ENCODE measurements around the gene ITGB2.
"Not testable (repeated sequence)": the region's sequence is repeated elsewhere in the genome, so short reads cannot be mapped to it uniquely, and the experiment has no call there.

Gene ITGB2

GRCh38 chr21:44940116-44940631, 19.5 kb upstream of the ITGB2 start:
- DNase-seq: no peak

GRCh38 chr21:44939532-44940115, 18.9 kb upstream of the ITGB2 start, which contains the start of gene SLX9:
Gene SLX9 (plus strand): TSS chr21:44940029. CDS start chr21:44940058, 29 bp downstream.
- DNase-seq: peak; percentile 87

- peak; percentile 33 for DNase-seq
Observed at GRCh38 chr21:44938772-44939531, 18.3 kb upstream of the ITGB2 start.

- no peak for DNase-seq
Observed at GRCh38 chr21:44935533-44935927, 14.8 kb upstream of the ITGB2 start.

- DNase-seq: no peak
Observed at GRCh38 chr21:44934797-44935532, 14.3 kb upstream of the ITGB2 start.

- no peak for DNase-seq
Observed at GRCh38 chr21:44934276-44934675, 13.6 kb upstream of the ITGB2 start.

GRCh38 chr21:44933918-44934260, 13.2 kb upstream of the ITGB2 start:
- DNase-seq: no peak

- peak; percentile 25 for DNase-seq
Observed at GRCh38 chr21:44933199-44933917, 12.7 kb upstream of the ITGB2 start.

- peak; percentile 40 for DNase-seq
Observed at GRCh38 chr21:44932408-44933181, 11.9 kb upstream of the ITGB2 start.

- peak; percentile 30 for DNase-seq
Observed at GRCh38 chr21:44931501-44932407, 11.1 kb upstream of the ITGB2 start.

- DNase-seq: peak; percentile 45
Observed at GRCh38 chr21:44931137-44931500, 10.4 kb upstream of the ITGB2 start.

GRCh38 chr21:44930543-44930981, 9.9 kb upstream of the ITGB2 start:
- DNase-seq: peak; percentile 28

GRCh38 chr21:44929799-44930542, 9.3 kb upstream of the ITGB2 start:
- no peak for DNase-seq

GRCh38 chr21:44929242-44929798, 8.6 kb upstream of the ITGB2 start:
- no peak for DNase-seq

GRCh38 chr21:44928500-44929241, 8.0 kb upstream of the ITGB2 start:
- not testable (repeated sequence) for DNase-seq

GRCh38 chr21:44927587-44928461, 7.1 kb upstream of the ITGB2 start:
- no peak for DNase-seq

- no peak for DNase-seq
Observed at GRCh38 chr21:44927259-44927586, 6.5 kb upstream of the ITGB2 start.
